Measurements from ENCODE around the gene KDM4C.

Gene KDM4C

DNA sequence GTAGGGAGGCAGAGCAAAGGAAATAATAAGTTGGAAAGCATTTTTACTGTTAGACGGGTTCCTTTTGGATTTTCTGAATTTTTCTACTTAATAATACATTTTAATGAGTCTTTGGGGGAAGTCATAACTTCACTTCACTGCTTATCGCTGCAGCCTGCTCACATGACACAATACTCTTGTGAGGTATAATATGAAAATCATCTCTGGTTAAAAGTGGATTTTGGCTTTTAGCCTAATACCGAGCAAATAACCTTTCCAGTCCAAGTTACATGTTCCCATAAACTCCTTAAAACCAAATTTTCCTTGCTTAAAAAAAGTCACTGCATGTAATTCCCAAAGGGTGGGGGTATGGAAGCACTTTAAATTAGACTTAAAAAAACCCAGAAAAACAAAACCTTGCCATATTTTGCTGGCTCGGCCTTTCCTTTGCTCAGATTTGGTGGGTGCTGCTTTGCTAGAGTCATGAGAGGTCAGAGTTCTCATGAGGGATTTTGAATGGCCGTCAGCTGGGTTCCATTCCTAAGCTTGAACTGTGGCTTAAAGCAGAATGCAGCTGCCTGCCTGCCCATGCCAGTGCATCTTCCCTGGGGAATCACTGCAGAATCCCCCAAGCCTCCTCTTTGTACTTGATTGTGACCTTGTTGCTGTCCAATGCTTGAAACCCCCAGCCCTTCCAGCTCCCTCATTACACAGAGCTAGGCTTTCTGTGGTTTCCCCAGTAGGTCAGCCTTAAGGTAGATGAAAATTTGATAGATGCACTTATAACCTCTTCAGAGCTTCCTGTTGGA is 331.8 kb downstream of the KDM4C start:
- ChIA-PET POLR2A (no interaction called here), CTCF (interaction anchor here (1.1 kb wide), 1 partner anchor 91 kb away, joined by 3 read pairs; no protein-coding TSS in a partner anchor)
- no peak overlapping the region for H3K4me3 ChIP-seq (ENCODE audit: low read depth, low read length)
- TF ChIP-seq, protein P1, sequence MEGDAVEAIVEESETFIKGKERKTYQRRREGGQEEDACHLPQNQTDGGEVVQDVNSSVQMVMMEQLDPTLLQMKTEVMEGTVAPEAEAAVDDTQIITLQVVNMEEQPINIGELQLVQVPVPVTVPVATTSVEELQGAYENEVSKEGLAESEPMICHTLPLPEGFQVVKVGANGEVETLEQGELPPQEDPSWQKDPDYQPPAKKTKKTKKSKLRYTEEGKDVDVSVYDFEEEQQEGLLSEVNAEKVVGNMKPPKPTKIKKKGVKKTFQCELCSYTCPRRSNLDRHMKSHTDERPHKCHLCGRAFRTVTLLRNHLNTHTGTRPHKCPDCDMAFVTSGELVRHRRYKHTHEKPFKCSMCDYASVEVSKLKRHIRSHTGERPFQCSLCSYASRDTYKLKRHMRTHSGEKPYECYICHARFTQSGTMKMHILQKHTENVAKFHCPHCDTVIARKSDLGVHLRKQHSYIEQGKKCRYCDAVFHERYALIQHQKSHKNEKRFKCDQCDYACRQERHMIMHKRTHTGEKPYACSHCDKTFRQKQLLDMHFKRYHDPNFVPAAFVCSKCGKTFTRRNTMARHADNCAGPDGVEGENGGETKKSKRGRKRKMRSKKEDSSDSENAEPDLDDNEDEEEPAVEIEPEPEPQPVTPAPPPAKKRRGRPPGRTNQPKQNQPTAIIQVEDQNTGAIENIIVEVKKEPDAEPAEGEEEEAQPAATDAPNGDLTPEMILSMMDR (IDR thresholded peaks at IDR 0.05; ENCODE audit: insufficient read depth, low read length, missing control alignments): no peak
- DNase-seq (ENCODE audit: low read depth, low spot score): no peak

DNA sequence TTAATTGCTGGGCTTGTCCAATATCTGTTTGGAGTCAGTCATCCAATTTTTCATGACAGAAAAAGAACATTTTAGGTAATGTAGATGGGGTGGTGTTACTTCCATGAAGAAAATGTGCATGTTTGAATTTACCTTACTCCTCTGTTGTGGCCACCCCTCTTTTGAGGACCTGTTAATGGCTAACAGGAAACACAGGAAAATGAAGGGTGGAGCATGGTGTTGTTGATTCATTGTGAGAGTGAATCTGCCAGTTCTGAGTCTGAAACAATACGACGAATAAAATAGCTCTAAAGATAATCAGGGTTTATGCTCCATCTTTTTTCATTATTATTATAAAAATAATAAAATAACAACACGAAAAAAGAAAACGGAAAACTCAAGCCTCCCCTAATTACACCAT is 335.3 kb downstream of the KDM4C start:
- ChIA-PET POLR2A (no interaction called here), CTCF (interaction anchor here (0.6 to 1.3 kb wide), 2 partner anchors 184 to 266 kb away, joined by 3 read pairs; no protein-coding TSS in a partner anchor)
- TF ChIP-seq, protein P1 (IDR thresholded peaks at IDR 0.05; ENCODE audit: insufficient read depth, low read length, missing control alignments): no peak
- no peak overlapping the region for H3K4me3 ChIP-seq (ENCODE audit: low read depth, low read length)
- DNase-seq (ENCODE audit: low read depth, low spot score): no peak

DNA sequence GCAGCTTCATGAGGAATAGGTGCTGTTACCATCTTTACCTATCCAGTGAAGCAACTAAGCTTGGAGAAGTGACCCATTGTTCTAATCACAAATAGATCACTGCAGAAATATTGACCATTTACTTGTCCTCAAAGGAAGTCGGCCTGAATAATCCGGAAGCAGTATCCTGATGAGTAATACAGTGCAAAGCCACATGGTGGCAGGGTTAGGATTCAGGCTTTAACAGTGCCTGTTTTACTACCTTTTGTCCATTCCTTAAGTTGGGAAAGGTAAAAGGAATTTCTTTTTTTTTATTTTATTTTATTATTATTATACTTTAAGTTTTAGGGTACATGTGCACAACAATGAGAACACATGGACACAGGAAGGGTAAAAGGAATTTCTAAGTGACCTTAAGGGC is 336.3 kb downstream of the KDM4C start:
- CTCF ChIA-PET: interaction anchor here (1.3 kb wide), 1 partner anchor 267 kb away, joined by 3 read pairs; no protein-coding TSS in a partner anchor
- TF ChIP-seq, protein P1 (IDR thresholded peaks at IDR 0.05; ENCODE audit: insufficient read depth, low read length, missing control alignments): peak; percentile 34
- no peak for DNase-seq (ENCODE audit: low read depth, low spot score)
- POLR2A ChIA-PET: no interaction called here
- no peak overlapping the region for H3K4me3 ChIP-seq (ENCODE audit: low read depth, low read length)

DNA sequence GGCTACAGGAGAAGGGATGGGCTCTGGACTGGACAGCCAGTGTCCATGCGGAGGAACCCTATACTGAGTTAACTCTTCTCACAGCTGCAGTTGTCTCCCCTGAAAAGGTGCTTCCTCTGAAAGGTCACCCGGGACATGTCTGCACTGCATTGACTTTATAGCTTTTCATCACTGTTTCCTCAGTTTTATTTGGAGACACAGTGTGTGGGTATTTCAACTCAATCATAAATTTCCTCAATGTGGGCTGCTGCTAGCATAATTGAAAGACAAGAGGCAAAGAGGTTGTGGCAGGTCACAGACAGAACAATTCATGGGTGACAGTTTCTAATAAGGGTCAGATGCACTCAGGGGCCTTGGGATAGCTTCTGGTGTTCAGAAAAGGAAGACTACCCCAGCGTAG is 336.8 kb downstream of the KDM4C start:
- CTCF ChIA-PET: interaction anchor here (3.3 kb wide), 1 partner anchor 11 kb away, joined by 12 read pairs; no protein-coding TSS in a partner anchor
- POLR2A ChIA-PET: no interaction called here
- TF ChIP-seq, protein P1 (IDR thresholded peaks at IDR 0.05; ENCODE audit: insufficient read depth, low read length, missing control alignments): no peak
- no peak overlapping the region for H3K4me3 ChIP-seq (ENCODE audit: low read depth, low read length)
- DNase-seq (ENCODE audit: low read depth, low spot score): no peak

DNA sequence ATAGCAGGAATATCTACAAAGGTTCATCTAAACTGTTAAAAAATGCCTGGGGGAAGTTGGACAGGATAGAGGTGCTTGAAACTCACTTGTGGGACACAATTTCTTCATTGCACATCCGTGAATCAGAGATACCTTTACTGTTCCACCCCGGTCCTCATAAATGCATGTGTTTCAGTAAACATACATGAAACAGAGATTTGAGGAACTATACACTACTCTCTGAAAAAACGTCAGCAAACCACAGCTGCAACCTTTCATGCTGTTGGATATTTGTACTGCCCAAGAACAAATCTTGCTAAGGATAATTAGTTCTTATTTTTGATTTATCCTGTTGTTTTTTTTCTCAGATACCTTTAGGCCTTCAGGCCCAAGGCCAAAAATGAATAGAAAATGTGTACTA is 337.3 kb downstream of the KDM4C start:
- ChIA-PET CTCF (interaction anchor here (3.3 kb wide), 1 partner anchor 10 kb away, joined by 12 read pairs; no protein-coding TSS in a partner anchor), POLR2A (no interaction called here)

More for the DNA sequence above, 337.3 kb downstream of the KDM4C start:
- DNase-seq (ENCODE audit: low read depth, low spot score): no peak
- no peak overlapping the region for H3K4me3 ChIP-seq (ENCODE audit: low read depth, low read length)
- TF ChIP-seq, protein P1 (IDR thresholded peaks at IDR 0.05; ENCODE audit: insufficient read depth, low read length, missing control alignments): no peak

Measured in AG04449 (cell line).